Measurements from ENCODE around the gene POLA1.

POLA1 gene

GRCh38 chrX:24979081-24979480, 285.4 kb downstream of the POLA1 start:
- no peak for DNase-seq (ENCODE audit: low spot score)

GRCh38 chrX:24981030-24981429, 287.3 kb downstream of the POLA1 start:
- DNase-seq (ENCODE audit: low spot score): no peak

- DNase-seq (ENCODE audit: low spot score): no peak
Measured at GRCh38 chrX:24982306-24982965, 288.7 kb downstream of the POLA1 start.

- DNase-seq (ENCODE audit: low spot score): no peak
Measured at GRCh38 chrX:24983931-24984330, 290.2 kb downstream of the POLA1 start.

DNA sequence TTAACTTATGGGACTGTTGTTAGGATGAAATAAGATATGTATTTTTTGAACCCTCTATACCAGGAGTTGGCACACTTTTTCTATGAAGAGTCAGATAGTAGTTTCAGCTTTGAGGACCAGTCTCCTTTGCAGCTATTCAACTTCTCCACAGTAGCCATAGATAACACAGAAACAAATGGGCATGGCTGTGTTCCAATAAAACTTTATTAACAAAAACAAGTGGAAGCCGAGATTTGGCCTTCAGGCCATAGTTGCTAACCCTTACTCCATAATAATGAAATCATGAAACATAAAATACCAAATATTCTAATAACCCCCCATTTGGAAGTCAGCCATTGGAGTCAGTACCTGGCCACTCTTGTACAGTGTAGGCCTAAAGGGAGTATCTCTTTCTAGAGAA, 291.4 kb downstream of the POLA1 start:
- no peak for DNase-seq (ENCODE audit: low spot score)

GRCh38 chrX:24987731-24988130, 294.0 kb downstream of the POLA1 start:
- no peak for DNase-seq (ENCODE audit: low spot score)

- no peak for DNase-seq (ENCODE audit: low spot score)
Measured at GRCh38 chrX:24988314-24988713, 294.6 kb downstream of the POLA1 start.

GRCh38 chrX:24990535-24990934, 296.8 kb downstream of the POLA1 start:
- DNase-seq (ENCODE audit: low spot score): no peak

- no peak for DNase-seq (ENCODE audit: low spot score)
Measured at GRCh38 chrX:24993879-24994278, 300.2 kb downstream of the POLA1 start.

- DNase-seq (ENCODE audit: low spot score): no peak
Measured at GRCh38 chrX:24996096-24996709, 302.5 kb downstream of the POLA1 start.

GRCh38 chrX:24999511-24999910, 305.8 kb downstream of the POLA1 start:
- no peak for DNase-seq (ENCODE audit: low spot score)

DNA sequence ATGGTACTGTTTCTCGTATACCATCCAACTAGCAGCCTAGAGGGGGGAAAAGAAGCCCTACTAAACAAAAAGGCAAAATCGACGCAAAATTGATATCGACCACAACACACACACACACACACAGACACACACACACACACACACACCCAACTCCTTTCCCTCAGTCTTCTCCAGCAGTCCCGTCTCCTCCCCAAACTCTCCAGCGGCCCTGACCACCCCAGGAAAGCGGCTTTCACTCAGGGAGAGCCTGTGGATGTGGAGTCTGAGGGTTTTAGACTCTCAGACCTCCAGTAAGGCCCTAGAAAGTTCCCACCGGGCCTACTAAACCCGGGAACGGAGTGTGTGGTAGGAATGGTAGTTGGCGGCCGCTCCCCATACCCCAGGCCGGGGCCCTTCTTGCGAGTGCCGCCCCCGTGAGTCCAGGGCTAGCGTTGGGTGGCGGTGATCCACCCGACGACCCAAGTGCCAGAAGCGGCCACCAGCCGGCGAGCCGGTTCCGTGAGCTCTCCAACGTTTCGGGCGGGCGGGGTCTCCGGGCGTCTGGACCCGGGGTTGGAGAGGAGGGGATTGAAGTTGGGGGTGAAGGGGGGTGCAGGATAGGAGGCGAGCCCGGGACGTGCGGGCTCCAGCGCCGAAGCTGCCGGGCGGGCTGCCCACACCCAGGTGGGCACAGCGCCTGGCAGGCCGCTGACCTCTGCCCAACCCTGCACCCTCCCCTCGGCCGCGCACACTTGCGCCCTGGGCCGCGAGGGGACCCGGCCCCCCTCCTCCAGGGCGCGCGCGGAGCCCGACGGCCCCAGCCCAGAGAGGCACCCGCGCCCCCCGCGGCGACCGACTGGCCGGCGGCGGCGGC, 308.3 kb downstream of the POLA1 start:
- no peak for DNase-seq (ENCODE audit: low spot score)

DNA sequence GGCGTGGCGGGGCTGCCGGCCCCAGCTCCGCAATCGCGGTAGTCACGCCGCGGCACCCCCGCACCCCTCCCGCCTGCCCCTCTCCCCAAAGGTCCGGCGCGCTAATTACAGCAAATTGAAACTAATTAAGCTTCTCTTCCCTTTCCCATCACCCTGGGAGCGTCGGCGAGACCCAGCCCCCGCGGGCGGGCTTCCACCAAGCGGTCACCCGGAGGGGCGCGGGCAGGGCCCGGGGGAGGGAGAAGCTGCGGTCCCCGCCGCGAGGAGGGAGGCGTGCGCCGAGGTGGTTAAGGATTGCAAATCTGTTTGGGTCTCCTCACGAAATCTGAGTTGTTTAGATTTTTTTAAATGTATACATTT, 308.9 kb downstream of the POLA1 start:
- DNase-seq (ENCODE audit: low spot score): no peak

GRCh38 chrX:25003066-25003849, 309.5 kb downstream of the POLA1 start:
- no peak for DNase-seq (ENCODE audit: low spot score)

- DNase-seq (ENCODE audit: low spot score): no peak
Measured at GRCh38 chrX:25004040-25004439, 310.3 kb downstream of the POLA1 start.

DNA sequence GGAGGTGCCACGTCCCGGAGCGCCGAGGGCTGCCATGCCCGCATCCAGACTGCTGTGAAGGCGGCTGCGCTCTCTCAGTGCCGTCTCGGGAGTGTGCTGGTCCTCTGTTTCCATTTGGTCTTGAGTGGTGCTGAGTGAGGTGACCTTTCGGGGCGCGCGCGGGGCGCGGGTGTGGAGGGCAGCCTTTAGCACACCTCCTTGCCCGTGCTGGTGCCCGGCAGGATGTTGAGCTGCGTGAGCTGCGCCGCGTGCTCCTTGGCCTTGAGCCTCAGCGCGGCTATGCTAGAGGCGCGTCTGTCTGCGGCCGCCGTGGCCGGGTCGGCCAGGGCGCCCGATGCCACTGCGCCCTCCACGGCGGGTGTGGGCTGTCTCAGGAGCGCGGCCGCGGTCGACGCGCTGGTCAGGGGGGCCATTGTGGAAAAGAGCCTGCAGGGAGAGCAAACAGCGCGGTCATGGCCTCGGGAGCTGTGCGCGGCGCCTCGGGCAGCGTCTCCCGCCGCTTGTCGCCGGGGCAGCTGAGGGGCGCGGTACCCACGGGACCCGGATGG, 310.8 kb downstream of the POLA1 start:
- DNase-seq (ENCODE audit: low spot score): no peak

- no peak for DNase-seq (ENCODE audit: low spot score)
Measured at GRCh38 chrX:25005034-25005381, 311.3 kb downstream of the POLA1 start.

- no peak for DNase-seq (ENCODE audit: low spot score)
Measured at GRCh38 chrX:25005382-25006185, 311.9 kb downstream of the POLA1 start.

- no peak for DNase-seq (ENCODE audit: low spot score)
Measured at GRCh38 chrX:25006586-25007058, 312.9 kb downstream of the POLA1 start.

- DNase-seq (ENCODE audit: low spot score): no peak
Measured at GRCh38 chrX:25007059-25008053, 313.6 kb downstream of the POLA1 start.

All from left forelimb (tissue), 1 donor.